SK-N-SH treated with all-trans-retinoic acid at 6 μM for 48 hours (cell line): ENCODE measurements around the gene ACAP2.

Experiments
- ATAC-seq: fragments of 200-7000 bp; cut with Tn5 transposase; 3 replicates; pipeline ENCODE4 v1.9.1; 2020; ENCODE audit warnings: mild to moderate bottlenecking, moderate library complexity
- ARNTL ChIP-seq: fragments of 450-650 bp; formaldehyde crosslinking; IDR thresholded peaks from 2 replicates; pipeline ENCODE4 v1.5.0; 2020; ENCODE audit warnings: low read depth, mild to moderate bottlenecking, moderate library complexity, borderline replicate concordance
- BACH2 ChIP-seq: fragments of 250-450 bp; sonication (Bioruptor Pico); IDR thresholded peaks from 2 replicates; pipeline ENCODE4 v1.9.0; 2021; ENCODE audit warnings: mild to moderate bottlenecking, borderline replicate concordance
- CSDC2 ChIP-seq: fragments of 250-450 bp; sonication (Bioruptor Pico); IDR thresholded peaks from 2 replicates; pipeline ENCODE4 v1.5.0; 2020; ENCODE audit warnings: mild to moderate bottlenecking, moderate library complexity
- ESRRG ChIP-seq: fragments of 250-450 bp; sonication (Bioruptor Pico); IDR thresholded peaks from 2 replicates; pipeline ENCODE4 v1.6.1; 2021; ENCODE audit warnings: mild to moderate bottlenecking
- GLIS3 ChIP-seq: fragments of 250-450 bp; sonication (Bioruptor Pico); IDR thresholded peaks from 2 replicates; pipeline ENCODE4 v1.5.0; 2020; ENCODE audit warnings: mild to moderate bottlenecking, moderate library complexity
- ISL1 ChIP-seq: fragments of 250-450 bp; sonication (Bioruptor Pico); IDR thresholded peaks from 2 replicates; pipeline ENCODE4 v2.1.2; 2022; ENCODE audit warnings: mild to moderate bottlenecking, moderate library complexity
- OSR1 ChIP-seq: fragments of 250-450 bp; sonication (Bioruptor Pico); IDR thresholded peaks from 2 replicates; pipeline ENCODE4 v1.8.0; 2022; ENCODE audit warnings: moderate library complexity, mild to moderate bottlenecking, inconsistent platforms
- RARB ChIP-seq: fragments of 250-450 bp; sonication (Bioruptor Pico); IDR thresholded peaks from 2 replicates; pipeline ENCODE4 v1.8.0; 2021; ENCODE audit warnings: mild to moderate bottlenecking, moderate library complexity
- SNAI2 ChIP-seq: fragments of 250-450 bp; sonication (Bioruptor Pico); IDR thresholded peaks from 2 replicates; pipeline ENCODE4 v1.5.0; 2020; ENCODE audit warnings: mild to moderate bottlenecking, moderate library complexity
- TCF4 ChIP-seq: fragments of 250-450 bp; sonication (Bioruptor Pico); IDR thresholded peaks from 2 replicates; pipeline ENCODE4 v1.8.0; 2021; ENCODE audit warnings: mild to moderate bottlenecking, moderate library complexity, borderline replicate concordance
- TOX ChIP-seq: fragments of 250-450 bp; sonication (Bioruptor Pico); IDR thresholded peaks from 2 replicates; pipeline ENCODE4 v1.8.0; 2021; ENCODE audit warnings: mild to moderate bottlenecking, moderate library complexity, borderline replicate concordance
- ZC3H10 ChIP-seq: fragments of 250-450 bp; sonication (Bioruptor Pico); IDR thresholded peaks from 2 replicates; pipeline ENCODE4 v1.5.1; 2021; ENCODE audit warnings: mild to moderate bottlenecking, moderate library complexity
- ZFP3 ChIP-seq: fragments of 250-450 bp; sonication (Bioruptor Pico); IDR thresholded peaks from 2 replicates; pipeline ENCODE4 v1.5.0; 2020; ENCODE audit warnings: mild to moderate bottlenecking, moderate library complexity
- ZFP30 ChIP-seq: fragments of 450-650 bp; formaldehyde crosslinking; IDR thresholded peaks from 2 replicates; pipeline ENCODE4 v1.5.0; 2022; ENCODE audit warnings: mild to moderate bottlenecking, moderate library complexity
- ZNF565 ChIP-seq: fragments of 450-650 bp; formaldehyde crosslinking; conservative IDR thresholded peaks from 2 replicates; pipeline ENCODE4 v1.5.0; 2020; ENCODE audit warnings: low read depth, mild to moderate bottlenecking, moderate library complexity
- ZNF70 ChIP-seq: fragments of 450-650 bp; formaldehyde crosslinking; IDR thresholded peaks from 2 replicates; pipeline ENCODE4 v1.5.0; 2020; ENCODE audit warnings: mild to moderate bottlenecking, moderate library complexity
- ZNF8 ChIP-seq: fragments of 450-650 bp; formaldehyde crosslinking; IDR thresholded peaks from 2 replicates; pipeline ENCODE4 v1.5.0; 2020; ENCODE audit warnings: mild to moderate bottlenecking, moderate library complexity
- TF ChIP-seq, protein P1 (sequence below): fragments of 250-450 bp; sonication (Bioruptor Pico); IDR thresholded peaks from 2 replicates; pipeline ENCODE4 v1.5.1; 2021; ENCODE audit warnings: mild to moderate bottlenecking, moderate library complexity
- TF ChIP-seq, protein P2 (sequence below): fragments of 250-450 bp; sonication (Bioruptor Pico); IDR thresholded peaks from 2 replicates; pipeline ENCODE4 v1.5.0; 2020; ENCODE audit warnings: mild to moderate bottlenecking, moderate library complexity
- TF ChIP-seq, protein P3 (sequence below): fragments of 250-450 bp; sonication (Bioruptor Pico); IDR thresholded peaks from 2 replicates; pipeline ENCODE4 v1.8.0; 2020; ENCODE audit warnings: mild to moderate bottlenecking, moderate library complexity, borderline replicate concordance
- TF ChIP-seq, protein P4 (sequence below): fragments of 250-450 bp; sonication (Bioruptor Pico); IDR thresholded peaks from 2 replicates; pipeline ENCODE4 v1.5.1; 2020; ENCODE audit warnings: low read depth, mild to moderate bottlenecking, moderate library complexity
- TF ChIP-seq, protein P5 (sequence below): fragments of 250-450 bp; sonication (Bioruptor Pico); IDR thresholded peaks from 2 replicates; pipeline ENCODE4 v1.8.0; 2021; ENCODE audit warnings: low read depth, mild to moderate bottlenecking, moderate library complexity, borderline replicate concordance

ACAP2 gene

DNA sequence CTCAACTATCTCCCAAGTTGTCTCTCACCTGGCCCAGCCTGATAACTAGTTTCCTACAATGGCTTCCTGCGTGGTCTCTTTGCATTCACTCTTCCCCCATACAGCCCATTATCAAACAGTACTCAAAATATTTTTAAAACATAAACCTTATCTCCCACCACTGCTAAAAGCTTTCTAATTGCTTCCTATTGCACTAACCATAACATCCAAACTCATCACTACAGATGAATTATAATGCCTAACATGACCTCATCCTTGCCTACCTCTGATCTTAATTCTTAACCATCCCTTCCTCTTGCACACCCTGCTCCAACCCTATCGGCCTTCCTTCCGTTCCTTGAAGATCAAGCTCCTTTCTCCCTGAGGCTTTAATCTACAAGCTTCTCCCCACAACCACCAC lies 17.0 kb downstream of the ACAP2 start:
- ATAC-seq = no peak

DNA sequence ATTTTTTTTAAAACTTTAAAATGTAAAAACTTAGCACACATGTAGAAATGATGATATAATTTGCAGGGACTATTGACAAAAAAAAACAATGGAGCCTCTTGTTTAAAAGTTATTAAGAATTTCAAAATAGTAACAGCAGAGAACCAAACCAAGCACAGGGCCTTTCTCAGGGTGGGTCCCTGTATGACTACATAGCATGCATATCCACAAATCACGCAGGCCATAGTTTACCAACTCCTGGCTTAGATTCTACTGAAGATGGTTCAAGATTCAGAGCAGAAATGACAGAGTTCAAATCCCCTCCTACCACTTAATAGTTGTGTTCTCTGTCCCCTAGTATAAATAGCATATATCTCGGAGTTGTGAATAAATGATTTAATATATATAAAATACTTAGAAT lies 19.0 kb downstream of the ACAP2 start:
- no peak for ATAC-seq
- TF ChIP-seq OSR1 (CRISPR knock-in tag) (no peak), ARNTL (CRISPR knock-in tag) (no peak), ZC3H10 (CRISPR knock-in tag) (no peak), TOX (CRISPR knock-in tag) (no peak), BACH2 (no peak), ZNF565 (no peak), TCF4 (CRISPR knock-in tag) (no peak)
- TF ChIP-seq, protein P1, sequence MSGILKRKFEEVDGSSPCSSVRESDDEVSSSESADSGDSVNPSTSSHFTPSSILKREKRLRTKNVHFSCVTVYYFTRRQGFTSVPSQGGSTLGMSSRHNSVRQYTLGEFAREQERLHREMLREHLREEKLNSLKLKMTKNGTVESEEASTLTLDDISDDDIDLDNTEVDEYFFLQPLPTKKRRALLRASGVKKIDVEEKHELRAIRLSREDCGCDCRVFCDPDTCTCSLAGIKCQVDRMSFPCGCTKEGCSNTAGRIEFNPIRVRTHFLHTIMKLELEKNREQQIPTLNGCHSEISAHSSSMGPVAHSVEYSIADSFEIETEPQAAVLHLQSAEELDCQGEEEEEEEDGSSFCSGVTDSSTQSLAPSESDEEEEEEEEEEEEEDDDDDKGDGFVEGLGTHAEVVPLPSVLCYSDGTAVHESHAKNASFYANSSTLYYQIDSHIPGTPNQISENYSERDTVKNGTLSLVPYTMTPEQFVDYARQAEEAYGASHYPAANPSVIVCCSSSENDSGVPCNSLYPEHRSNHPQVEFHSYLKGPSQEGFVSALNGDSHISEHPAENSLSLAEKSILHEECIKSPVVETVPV (CRISPR knock-in tag) = no peak
- TF ChIP-seq, all 23 proteins: peak for 0

More for the DNA sequence above, 17.0 kb downstream of the ACAP2 start:
- no peak for TF ChIP-seq BACH2
- no peak for TF ChIP-seq GLIS3 (CRISPR knock-in tag)
- TF ChIP-seq, protein P1 (CRISPR knock-in tag) = no peak
- peak; percentile 57 for TF ChIP-seq ISL1 (CRISPR knock-in tag)
- no peak for TF ChIP-seq ARNTL (CRISPR knock-in tag)
- TF ChIP-seq, protein P2, sequence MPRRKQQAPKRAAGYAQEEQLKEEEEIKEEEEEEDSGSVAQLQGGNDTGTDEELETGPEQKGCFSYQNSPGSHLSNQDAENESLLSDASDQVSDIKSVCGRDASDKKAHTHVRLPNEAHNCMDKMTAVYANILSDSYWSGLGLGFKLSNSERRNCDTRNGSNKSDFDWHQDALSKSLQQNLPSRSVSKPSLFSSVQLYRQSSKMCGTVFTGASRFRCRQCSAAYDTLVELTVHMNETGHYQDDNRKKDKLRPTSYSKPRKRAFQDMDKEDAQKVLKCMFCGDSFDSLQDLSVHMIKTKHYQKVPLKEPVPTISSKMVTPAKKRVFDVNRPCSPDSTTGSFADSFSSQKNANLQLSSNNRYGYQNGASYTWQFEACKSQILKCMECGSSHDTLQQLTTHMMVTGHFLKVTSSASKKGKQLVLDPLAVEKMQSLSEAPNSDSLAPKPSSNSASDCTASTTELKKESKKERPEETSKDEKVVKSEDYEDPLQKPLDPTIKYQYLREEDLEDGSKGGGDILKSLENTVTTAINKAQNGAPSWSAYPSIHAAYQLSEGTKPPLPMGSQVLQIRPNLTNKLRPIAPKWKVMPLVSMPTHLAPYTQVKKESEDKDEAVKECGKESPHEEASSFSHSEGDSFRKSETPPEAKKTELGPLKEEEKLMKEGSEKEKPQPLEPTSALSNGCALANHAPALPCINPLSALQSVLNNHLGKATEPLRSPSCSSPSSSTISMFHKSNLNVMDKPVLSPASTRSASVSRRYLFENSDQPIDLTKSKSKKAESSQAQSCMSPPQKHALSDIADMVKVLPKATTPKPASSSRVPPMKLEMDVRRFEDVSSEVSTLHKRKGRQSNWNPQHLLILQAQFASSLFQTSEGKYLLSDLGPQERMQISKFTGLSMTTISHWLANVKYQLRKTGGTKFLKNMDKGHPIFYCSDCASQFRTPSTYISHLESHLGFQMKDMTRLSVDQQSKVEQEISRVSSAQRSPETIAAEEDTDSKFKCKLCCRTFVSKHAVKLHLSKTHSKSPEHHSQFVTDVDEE (CRISPR knock-in tag) = no peak
- no peak for TF ChIP-seq CSDC2 (CRISPR knock-in tag)

DNA sequence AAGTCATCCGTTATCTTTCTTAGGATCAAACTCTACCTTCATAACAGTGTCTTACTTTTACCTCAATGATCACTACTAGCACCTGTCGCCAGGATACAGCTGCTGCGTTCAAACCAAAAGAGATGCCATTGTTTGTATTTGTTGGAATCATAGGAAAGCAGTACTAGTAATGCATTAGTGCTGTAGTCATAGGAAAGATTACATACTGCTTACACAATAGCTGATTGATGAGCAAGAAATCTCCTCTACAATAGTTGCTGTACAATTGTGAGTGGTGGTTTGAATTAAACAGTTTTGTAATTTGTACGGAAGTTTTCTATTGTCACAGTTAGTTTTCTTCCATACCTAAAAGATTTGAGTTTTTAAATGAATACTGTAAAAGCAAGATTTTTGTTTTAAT lies 21.4 kb downstream of the ACAP2 start:
- no peak for TF ChIP-seq TOX (CRISPR knock-in tag)
- TF ChIP-seq, protein P3, sequence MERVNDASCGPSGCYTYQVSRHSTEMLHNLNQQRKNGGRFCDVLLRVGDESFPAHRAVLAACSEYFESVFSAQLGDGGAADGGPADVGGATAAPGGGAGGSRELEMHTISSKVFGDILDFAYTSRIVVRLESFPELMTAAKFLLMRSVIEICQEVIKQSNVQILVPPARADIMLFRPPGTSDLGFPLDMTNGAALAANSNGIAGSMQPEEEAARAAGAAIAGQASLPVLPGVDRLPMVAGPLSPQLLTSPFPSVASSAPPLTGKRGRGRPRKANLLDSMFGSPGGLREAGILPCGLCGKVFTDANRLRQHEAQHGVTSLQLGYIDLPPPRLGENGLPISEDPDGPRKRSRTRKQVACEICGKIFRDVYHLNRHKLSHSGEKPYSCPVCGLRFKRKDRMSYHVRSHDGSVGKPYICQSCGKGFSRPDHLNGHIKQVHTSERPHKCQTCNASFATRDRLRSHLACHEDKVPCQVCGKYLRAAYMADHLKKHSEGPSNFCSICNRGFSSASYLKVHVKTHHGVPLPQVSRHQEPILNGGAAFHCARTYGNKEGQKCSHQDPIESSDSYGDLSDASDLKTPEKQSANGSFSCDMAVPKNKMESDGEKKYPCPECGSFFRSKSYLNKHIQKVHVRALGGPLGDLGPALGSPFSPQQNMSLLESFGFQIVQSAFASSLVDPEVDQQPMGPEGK (CRISPR knock-in tag) = no peak
- no peak for TF ChIP-seq ZNF8 (CRISPR knock-in tag)
- TF ChIP-seq ESRRG (CRISPR knock-in tag) = no peak
- TF ChIP-seq TCF4 (CRISPR knock-in tag) = no peak
- no peak for TF ChIP-seq OSR1 (CRISPR knock-in tag)
- no peak for TF ChIP-seq ZFP3
- TF ChIP-seq ZFP30 (CRISPR knock-in tag) = no peak
- no peak for TF ChIP-seq SNAI2 (CRISPR knock-in tag)
- TF ChIP-seq, protein P4, sequence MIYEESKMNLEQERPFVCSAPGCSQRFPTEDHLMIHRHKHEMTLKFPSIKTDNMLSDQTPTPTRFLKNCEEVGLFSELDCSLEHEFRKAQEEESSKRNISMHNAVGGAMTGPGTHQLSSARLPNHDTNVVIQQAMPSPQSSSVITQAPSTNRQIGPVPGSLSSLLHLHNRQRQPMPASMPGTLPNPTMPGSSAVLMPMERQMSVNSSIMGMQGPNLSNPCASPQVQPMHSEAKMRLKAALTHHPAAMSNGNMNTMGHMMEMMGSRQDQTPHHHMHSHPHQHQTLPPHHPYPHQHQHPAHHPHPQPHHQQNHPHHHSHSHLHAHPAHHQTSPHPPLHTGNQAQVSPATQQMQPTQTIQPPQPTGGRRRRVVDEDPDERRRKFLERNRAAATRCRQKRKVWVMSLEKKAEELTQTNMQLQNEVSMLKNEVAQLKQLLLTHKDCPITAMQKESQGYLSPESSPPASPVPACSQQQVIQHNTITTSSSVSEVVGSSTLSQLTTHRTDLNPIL (CRISPR knock-in tag) = no peak
- no peak for TF ChIP-seq ZNF565
- no peak for TF ChIP-seq CSDC2 (CRISPR knock-in tag)
- TF ChIP-seq, protein P5, sequence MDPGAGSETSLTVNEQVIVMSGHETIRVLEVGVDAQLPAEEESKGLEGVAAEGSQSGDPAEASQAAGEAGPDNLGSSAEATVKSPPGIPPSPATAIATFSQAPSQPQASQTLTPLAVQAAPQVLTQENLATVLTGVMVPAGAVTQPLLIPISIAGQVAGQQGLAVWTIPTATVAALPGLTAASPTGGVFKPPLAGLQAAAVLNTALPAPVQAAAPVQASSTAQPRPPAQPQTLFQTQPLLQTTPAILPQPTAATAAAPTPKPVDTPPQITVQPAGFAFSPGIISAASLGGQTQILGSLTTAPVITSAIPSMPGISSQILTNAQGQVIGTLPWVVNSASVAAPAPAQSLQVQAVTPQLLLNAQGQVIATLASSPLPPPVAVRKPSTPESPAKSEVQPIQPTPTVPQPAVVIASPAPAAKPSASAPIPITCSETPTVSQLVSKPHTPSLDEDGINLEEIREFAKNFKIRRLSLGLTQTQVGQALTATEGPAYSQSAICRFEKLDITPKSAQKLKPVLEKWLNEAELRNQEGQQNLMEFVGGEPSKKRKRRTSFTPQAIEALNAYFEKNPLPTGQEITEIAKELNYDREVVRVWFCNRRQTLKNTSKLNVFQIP (CRISPR knock-in tag) = no peak
- TF ChIP-seq BACH2 = no peak
- no peak for TF ChIP-seq RARB (CRISPR knock-in tag)
- TF ChIP-seq, protein P2 (CRISPR knock-in tag) = no peak
- TF ChIP-seq ZNF70 (CRISPR knock-in tag) = no peak
- no peak for TF ChIP-seq ARNTL (CRISPR knock-in tag)
- no peak for ATAC-seq
